Measurements from ENCODE around the gene THSD7B.

The THSD7B gene

GRCh38 chr2:137156221-137156844, 391.0 kb downstream of the THSD7B start:
- DNase-seq, result no peak

GRCh38 chr2:137157851-137158250, 392.5 kb downstream of the THSD7B start:
- DNase-seq, result no peak

GRCh38 chr2:137161250-137161649, 395.9 kb downstream of the THSD7B start:
- no peak for DNase-seq

DNA sequence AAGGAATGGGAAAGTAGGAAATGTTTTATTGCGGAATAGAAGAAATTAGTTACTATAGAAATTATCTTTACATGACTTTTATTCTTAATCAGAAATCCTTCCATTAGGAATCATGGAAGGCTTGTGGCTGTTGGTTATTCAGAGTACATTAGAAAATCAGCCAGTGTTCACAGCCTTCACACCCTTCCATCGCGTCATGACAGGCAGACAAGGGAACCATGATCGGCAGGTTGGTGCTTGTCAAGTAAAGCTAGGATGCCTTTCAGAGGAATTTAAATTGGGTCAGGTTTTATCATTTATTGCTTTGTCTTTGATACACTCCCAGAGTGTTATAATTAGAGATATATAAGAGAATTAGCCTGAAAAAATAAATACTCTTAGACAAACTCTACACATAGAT, 400.6 kb downstream of the THSD7B start:
- no peak for DNase-seq

DNA sequence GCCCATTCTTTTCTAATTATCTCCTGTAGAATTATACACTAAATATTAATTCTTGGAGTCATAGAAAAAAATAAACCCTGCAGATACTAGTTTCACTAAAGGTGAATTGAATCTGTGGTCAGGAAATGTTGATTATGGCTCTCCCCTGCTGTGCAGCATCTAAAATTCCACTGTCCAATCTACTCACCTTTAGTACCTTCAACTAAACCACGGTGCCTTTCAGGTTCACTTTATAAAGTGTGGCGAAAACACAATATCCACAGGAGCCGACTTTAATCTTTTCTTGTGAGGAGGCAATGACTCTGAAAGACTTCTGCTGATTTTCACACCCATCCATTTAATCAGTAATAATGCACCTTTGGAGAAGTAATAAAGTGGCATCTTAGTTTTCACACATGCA, 402.3 kb downstream of the THSD7B start:
- no peak for DNase-seq

GRCh38 chr2:137168552-137168951, 403.2 kb downstream of the THSD7B start:
- DNase-seq, result no peak

DNA sequence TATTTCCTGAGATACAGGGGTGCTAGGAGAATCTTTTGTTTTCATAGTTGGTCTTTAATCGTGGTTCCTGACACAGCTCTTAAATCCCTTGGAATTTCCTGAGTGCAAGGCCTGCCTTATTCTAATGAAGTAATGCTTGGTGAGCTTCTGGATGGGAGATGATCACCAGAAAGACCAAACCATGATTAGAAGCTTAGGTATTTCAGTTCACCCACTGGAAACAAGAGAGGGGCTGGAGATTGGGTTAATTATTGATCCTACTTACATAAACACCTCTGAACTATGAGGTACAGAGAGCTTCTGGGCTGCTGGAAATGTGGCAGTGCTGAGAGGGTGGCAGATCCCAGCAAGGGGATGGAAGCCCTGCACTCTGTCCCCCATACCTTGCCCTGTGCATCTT, 406.8 kb downstream of the THSD7B start:
- DNase-seq, result no peak

DNA sequence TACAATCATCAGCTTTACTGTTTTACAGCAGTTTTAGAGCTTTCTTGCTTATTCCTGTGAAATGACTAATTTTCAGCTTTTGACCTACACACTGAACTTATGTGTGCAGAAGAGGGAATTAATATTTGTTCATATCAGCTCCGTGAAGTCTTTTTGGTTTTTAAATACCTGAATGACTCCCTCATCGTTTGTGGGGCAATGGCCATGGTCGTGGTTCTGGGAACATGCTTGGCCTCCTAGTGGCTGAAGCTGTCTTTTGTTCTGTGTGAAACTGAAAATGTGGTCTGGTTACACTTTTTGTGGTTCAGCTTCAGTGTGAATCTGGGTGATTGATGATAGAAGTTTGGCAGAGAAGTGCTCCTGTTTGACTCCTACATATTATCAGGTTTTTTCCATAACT, 408.1 kb downstream of the THSD7B start:
- DNase-seq, result no peak

- no peak for DNase-seq
Measured at GRCh38 chr2:137175246-137175645, 409.9 kb downstream of the THSD7B start.

GRCh38 chr2:137178951-137179377, 413.6 kb downstream of the THSD7B start:
- no peak for DNase-seq

GRCh38 chr2:137179542-137179941, 414.2 kb downstream of the THSD7B start:
- DNase-seq, result no peak

- DNase-seq, result no peak
Measured at GRCh38 chr2:137180012-137180411, 414.7 kb downstream of the THSD7B start.

DNA sequence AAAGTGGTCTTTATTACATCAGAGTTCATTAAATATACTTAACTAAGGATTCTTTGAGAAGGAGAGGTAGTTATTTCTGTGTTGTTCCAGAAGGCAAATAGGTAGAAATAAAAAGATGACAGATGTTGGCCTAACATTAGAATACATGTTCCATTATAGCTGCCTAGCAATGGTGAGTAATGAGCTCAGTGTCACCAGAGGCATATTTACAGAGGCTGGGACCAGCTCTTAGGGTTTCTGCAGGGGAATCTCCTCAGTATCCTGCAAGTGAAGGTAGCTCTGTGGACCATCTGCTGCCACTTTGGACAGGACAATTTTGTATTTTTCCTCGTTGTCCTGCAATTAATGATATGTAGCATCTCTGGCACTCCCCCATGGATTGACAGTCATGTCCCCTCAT, 416.0 kb downstream of the THSD7B start:
- DNase-seq, result no peak

GRCh38 chr2:137182071-137182470, 416.7 kb downstream of the THSD7B start:
- DNase-seq, result no peak

- DNase-seq, result no peak
Measured at GRCh38 chr2:137183206-137183898, 418.0 kb downstream of the THSD7B start.

DNA sequence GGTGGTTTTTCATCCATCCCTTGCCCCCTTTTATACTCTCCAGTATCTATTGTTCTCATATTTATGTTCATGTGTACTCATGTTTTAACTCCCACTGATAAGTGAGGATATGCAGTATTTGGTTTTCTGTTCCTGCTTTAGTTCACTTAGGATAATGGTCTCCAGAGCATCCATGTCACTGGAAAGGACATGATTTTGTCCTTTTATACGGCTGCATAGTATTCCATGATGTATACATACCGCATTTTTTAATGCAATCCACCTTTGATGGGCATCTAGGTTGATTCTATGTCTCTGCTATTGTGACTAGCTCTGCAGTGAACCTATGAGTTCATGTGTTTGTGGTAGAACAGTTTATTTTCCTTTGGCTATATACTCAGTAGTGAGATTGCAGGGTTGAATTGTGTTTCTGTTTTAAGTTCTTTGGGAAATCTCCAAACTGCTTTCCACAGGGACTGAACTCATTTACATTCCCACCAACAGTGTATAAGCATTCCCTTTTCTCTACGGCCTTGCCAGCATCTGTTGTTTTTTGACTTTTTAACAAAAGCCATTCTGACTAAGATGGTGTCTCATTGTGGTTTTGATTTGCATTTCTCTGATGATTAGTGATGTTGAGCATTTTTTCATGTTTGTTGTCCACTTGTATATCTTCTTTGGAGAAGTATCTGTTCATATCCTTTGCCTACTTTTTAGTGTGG, 420.2 kb downstream of the THSD7B start:
- no peak for DNase-seq

DNA sequence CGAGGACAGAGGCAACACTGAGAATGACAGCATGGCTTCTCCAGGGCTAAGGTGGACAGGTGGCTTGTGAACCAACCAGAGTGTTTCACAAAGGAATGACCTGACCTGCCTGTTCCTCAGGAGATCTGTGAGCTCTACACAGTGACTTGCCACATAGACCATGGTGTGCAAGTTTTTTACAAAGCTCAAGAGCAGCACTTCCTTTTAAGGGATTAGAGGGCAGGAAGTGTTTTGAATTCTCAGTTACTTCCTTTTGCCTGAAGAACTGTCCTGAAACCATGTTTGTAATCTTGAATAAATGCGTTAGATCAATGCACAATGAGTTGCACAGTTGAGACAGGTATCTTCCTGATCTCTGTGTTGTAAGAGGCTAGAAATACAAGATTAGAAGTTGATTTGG, 421.9 kb downstream of the THSD7B start:
- DNase-seq, result no peak

DNA sequence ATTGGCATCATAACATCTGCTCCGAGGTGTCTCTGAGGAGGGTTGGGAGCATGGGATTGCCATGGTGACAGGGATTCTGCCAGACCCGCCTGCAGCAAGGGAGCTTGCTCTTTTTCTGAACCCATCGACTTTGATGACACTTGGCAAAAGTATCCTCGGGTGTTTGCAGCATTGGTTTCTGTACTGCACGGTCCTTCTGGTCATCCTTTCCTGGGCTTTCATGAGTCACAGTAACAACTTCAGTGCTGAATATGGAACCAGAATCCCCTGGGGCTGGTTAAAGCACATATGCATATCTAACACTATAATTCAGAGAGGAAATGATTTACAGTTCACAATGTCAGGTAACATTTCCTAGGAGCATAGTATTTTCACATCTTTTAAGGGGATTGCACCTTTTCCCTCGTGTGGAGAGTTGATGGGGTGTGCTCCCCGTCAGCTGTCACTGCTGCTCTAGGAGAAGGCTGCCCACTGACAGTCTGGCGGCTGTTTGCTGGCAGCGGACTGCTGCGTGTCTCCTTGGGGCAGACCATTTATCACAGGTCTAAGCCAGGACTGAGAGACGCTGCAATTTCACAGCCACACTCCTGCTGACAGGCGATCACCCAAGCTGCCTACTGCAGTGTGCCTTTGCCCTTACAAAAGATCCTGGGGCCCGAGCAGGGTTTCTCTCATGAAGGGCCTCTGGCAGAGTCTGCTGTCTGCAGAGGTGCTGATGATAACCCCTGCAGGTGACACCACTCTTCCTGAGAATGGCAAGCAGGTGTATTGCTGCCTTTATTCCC, 425.3 kb downstream of the THSD7B start:
- no peak for DNase-seq

GRCh38 chr2:137192366-137193310, 427.3 kb downstream of the THSD7B start:
- no peak for DNase-seq

DNA sequence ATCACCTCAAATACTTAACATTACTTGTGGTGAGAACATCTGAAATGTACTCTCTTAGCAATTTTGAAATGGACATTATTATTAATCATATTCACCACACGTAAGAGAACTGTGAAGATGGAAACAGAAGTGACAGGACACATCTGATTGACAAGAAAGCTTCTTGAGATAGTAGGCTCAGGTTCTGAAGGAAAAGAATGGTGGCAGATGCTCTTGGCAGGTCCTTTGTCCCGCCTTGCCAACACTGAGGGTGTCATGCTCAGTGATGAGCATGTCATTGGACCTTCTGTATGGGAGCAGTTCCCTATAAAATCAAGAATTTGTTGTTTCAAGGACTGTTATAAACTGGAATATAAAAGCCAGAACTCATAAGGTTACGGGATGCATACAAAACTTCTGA, 428.1 kb downstream of the THSD7B start:
- no peak for DNase-seq

GRCh38 chr2:137194111-137194510, 428.8 kb downstream of the THSD7B start:
- no peak for DNase-seq

- no peak for DNase-seq
Measured at GRCh38 chr2:137199751-137200150, 434.4 kb downstream of the THSD7B start.

Data from activated CD8-positive, alpha-beta memory T cell treated with anti-CD3 and anti-CD28 coated beads for 24 hours (primary cell).